Stimulated activated CD4-positive, alpha-beta T cell treated with anti-CD3 and anti-CD28 coated beads, TNF-alpha, amount 100 ng/mL, for 24 hours (primary cell): Measurements from ENCODE around the gene FIGNL2.
"Not testable (repeated sequence)": the region's sequence is repeated elsewhere in the genome, so short reads cannot be mapped to it uniquely, and the experiment has no call there.

ENCODE experiments used
- DNase-seq, 3 experiments: peaks; one replicate each; pipeline ENCODE4 v3.0.0-alpha.2; 2020; ENCODE audit warnings: low read depth in 3 of 3

FIGNL2 gene, protein sequence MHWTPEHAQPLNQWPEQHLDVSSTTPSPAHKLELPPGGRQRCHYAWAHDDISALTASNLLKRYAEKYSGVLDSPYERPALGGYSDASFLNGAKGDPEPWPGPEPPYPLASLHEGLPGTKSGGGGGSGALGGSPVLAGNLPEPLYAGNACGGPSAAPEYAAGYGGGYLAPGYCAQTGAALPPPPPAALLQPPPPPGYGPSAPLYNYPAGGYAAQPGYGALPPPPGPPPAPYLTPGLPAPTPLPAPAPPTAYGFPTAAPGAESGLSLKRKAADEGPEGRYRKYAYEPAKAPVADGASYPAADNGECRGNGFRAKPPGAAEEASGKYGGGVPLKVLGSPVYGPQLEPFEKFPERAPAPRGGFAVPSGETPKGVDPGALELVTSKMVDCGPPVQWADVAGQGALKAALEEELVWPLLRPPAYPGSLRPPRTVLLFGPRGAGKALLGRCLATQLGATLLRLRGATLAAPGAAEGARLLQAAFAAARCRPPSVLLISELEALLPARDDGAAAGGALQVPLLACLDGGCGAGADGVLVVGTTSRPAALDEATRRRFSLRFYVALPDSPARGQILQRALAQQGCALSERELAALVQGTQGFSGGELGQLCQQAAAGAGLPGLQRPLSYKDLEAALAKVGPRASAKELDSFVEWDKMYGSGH

GRCh38 chr12:51848326-51848727 is at the start of gene FIGNL2:
FIGNL2 (minus strand) TSS chr12:51848718; CDS start chr12:51822413, 26,305 bp downstream.
- DNase-seq, result no peak

- DNase-seq, result no peak
Observed at GRCh38 chr12:51897181-51897580, 48.7 kb upstream of the FIGNL2 start.

GRCh38 chr12:51896236-51896635 is 47.7 kb upstream of the FIGNL2 start:
- DNase-seq, result no peak

- DNase-seq, result no peak
Observed at GRCh38 chr12:51895378-51896135, 47.0 kb upstream of the FIGNL2 start.

GRCh38 chr12:51893786-51894185 is 45.3 kb upstream of the FIGNL2 start:
- DNase-seq, result no peak

GRCh38 chr12:51891843-51892242 is 43.3 kb upstream of the FIGNL2 start:
- no peak for DNase-seq

DNA sequence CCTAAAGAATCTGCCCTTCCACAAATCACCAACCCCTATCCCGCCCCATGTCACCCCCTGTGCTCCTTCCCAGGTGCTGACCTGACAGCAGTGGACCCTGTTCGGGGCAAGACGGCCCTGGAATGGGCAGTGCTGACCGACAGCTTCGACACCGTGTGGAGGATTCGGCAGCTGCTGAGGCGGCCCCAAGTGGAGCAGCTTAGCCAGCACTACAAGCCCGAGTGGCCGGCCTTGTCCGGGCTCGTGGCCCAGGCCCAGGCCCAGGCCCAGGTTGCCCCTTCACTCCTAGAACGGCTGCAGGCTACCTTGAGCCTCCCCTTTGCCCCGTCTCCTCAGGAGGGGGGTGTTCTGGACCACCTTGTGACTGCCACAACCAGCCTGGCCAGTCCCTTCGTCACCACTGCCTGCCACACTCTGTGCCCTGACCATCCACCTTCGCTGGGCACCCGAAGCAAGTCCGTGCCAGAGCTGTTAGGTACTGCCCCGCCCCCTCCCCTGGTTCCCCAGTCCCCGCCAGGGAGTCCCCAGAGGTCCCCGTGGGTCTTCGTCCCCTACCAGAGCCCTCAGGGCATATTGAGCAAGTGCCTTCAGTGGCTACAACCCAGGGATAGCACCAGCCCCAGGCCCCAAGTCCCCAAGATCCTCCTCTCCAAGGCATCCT is 42.1 kb upstream of the FIGNL2 start:
- no peak for DNase-seq

DNA sequence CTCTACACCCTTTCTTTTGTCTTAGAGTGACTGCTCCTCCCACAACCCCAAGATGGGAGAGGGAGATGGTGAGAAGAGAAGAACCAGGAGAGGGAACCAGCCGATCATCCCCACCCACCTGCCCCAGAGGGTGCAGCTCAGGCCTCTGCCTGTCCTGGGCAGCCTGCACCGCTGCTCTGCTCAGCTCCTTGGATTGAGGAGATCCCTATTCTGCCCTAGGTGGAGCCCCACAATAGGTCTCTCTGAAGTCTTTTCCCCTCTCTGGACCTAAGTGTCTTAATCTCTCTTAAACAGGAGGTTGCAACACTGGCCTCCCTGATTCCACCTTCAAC is 41.6 kb upstream of the FIGNL2 start:
- DNase-seq, result no peak

DNA sequence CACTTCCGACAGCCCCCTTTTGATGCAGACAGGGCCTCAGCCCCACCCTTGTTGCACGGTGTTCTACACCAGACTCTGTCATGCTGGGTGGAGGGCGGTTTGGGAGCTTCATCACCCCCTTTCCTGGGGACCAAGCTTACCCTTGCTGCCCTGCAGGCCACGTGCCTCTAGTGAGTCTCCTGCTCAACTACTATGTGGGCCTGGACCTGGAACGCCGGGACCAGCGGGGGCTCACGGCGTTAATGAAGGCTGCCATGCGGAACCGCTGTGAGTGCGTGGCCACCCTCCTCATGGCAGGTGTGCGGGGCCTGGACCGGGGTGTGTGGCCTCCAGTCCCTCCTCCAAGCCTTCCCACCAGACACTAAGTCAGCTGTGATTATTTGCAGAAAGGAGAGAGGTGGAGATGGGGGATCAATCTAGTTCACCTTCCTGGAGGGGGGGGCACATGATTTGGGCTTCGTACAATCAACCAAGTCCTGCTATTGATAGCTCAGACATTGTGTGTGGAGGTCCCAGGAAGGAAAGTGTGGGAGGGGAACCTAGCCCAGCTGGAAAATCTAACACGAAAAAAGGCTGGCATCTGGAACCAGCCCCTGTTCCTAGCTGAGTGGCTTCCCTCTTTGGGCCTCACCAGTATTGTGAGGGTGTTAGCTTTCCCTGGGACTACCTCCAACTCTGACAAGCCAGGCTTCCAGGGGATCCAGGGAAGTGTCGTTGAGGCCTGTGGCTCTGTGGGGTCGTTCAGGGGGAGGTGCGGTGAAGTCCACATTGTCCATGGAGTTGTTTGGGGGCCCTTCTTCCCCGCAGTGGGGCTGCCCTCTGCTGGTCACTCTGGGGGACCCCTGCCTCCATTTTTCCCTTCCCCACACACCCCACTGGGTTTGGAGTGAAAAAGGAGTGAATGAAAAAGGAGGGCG is 41.0 kb upstream of the FIGNL2 start:
- no peak for DNase-seq

GRCh38 chr12:51888316-51889215 is 40.0 kb upstream of the FIGNL2 start:
- DNase-seq, result no peak

DNA sequence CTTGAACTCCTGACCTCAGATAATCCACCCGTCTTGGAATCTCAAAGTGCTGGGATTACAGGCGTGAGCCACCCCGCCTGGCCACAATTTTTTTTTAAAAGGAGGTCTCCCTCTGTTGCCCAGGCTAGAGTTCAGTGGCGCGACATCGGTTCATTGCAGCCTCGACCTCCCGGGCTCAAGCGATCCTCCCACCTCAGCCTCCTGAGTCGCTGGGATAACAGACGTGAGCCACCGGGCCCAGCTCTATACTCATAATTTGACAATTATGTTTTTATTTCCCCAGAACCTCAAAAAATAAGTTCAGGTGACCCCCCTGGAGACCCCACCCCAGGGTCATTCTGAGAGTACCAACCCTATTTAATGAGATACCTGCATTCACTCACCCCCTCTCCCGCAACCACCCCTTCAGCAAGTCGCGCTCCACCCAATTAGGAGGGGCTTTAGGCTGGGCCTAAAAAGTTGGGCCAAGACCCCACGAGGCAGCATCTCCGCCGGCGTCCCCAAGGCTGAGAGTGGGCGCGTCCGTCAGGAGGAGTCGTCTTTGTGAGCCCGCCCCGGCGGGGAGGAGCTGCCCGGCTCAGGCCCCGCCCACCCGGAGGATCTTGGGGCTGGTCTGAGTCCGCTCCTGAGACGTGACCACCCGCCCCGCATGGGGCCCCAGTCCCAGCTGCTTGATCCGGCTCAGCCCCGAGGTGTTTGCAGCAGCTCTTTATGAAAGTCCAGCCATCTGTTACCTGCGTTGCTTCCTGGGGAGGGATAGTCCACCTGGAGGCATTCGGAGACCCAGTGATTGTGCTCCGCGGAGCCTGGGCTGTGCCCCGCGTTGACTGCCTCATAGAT is 39.2 kb upstream of the FIGNL2 start, which contains the start of gene ANKRD33:
TSS of gene ANKRD33 (plus strand) at position 628 of the 840 bp plus-strand sequence. CDS start at position 712, 84 bp downstream.
- no peak for DNase-seq

- peak; percentile 11 to 26 (median 12) for DNase-seq
Observed at GRCh38 chr12:51886021-51886710, 37.6 kb upstream of the FIGNL2 start.

- not testable (repeated sequence) for DNase-seq
Observed at GRCh38 chr12:51885294-51886020, 36.9 kb upstream of the FIGNL2 start.

GRCh38 chr12:51884676-51885229 is 36.2 kb upstream of the FIGNL2 start:
- DNase-seq, result no peak

GRCh38 chr12:51883998-51884675 is 35.6 kb upstream of the FIGNL2 start:
- DNase-seq, result no peak

- DNase-seq, result no peak
Observed at GRCh38 chr12:51883295-51883694, 34.8 kb upstream of the FIGNL2 start.

GRCh38 chr12:51879102-51879501 is 30.6 kb upstream of the FIGNL2 start:
- DNase-seq, result no peak
